Stimulated activated naive CD4-positive, alpha-beta T cell (primary cell): ENCODE measurements around the gene CHID1.

Experiments
- DNase-seq, 6 experiments: peaks; one replicate each; lab custom pipeline; 2025; lab: John Stamatoyannopoulos, UW

CHID1 gene

DNA sequence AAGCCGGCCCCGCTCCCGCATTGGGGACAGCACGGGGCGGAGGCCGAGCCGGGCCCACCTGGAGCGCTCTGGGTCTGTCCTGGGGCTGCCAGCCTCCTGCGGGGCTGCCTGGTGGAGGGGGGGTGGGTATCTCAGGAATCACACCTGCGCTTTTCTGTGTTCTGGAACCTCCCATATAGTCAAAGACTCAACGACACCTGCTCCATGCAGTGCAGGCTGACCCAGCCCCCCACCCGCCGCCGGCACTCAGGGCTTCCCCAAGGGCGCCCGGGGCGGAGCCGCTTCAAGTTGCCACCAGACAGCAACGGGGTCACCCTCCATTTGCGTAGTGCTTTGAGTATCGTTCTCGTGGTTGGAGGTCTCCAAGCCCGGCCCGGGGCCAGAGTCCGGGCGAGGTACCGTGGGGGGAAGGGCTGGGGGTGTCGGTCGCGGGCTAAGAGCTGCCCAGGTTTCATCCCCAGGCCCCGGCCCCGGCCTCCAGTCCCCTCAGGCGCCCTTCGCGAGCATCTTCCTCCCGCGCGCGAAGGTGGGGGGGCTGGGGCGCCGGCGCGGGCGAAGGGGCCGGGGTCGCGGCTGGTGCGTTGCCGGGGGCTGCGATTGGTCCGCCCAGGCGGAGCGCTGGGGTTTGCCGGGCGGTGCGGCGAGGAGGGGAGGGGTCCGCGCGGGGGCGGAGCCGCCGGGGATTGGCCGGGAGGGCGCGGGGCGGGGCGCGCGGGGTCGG, 61.3 kb downstream of the CHID1 start:
- peak in 2 of 6 experiments; percentile 36 to 46 for DNase-seq

DNA sequence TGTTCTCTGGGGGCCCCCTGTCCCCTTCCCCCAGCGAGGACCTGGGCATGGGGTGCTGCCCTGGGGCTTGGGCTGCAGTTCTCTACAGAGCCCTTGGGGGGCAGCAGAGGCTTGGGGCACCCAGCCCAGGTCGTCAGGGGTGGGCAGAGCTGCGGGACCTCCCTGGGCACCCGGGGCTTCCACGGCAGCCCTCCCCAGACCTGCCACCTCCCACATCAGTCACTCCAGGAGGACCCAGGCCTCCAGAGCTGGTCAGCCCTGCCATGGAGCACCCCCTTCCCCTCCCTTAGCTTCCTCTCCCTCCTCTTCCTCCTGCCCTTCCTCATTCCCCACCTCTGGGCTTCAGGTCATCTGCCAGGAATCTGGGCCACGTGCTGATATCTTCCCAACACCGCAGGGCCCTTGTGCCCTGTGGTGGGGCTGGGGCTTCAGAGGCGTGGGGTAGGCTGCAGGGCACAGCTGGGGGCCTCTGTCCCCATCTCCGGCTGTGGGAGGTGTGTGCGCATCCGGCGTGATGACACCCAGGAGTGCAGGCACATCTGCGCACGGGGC, 62.2 kb downstream of the CHID1 start:
- DNase-seq, result peak in 5 of 6 experiments; percentile 25 to 67 (median 59)

DNA sequence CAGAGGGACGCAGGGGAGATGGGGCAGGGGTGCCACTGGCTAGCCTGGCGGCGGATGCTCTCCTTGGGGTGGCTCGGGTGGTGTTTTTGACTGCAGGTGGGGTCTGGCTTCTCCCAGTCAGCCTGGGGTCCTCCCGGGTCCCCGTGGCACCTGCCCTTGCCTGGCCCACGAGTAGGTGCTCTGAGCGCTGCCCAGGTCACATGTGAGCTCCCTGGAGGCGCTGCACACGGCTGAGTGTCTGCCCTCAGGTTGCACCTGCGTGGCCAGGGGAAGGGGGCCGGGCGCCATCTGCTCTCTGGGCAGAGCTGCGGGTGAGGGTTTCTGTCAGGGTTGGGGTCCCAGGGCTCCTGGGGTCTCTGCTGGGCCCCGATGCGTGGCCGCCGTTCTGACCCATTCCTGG, 62.7 kb downstream of the CHID1 start:
- DNase-seq, result no peak

DNA sequence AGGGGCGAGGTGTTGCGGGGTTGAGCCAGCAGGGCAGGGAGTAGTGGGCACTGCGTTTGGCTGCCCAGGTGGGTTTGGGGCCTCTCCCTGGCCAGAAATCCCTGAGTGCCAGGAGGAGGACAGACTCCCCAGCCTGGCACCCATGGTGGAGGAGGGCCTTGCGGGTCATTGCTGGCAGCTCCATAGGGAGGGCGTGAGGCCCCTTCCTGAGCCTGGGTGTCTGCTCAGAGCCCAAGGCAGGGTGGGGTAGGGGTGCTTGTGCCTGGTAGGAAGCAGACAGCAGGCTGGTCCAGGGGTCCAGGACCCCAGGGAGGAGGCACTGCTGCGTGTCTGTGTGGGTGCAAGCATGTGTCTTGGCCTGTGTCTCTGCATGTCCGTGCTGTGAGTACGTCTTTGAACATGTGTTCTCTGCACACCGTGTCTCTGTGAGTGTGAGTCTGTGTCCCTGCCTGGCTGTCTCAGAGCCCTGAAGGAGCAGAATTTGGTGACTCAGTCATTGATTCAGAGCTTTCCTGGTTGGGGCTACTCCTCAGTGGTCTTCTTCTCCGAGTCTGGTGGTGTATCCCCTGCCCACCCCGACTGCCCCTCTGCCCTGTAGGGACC, 64.0 kb downstream of the CHID1 start:
- no peak for DNase-seq

DNA sequence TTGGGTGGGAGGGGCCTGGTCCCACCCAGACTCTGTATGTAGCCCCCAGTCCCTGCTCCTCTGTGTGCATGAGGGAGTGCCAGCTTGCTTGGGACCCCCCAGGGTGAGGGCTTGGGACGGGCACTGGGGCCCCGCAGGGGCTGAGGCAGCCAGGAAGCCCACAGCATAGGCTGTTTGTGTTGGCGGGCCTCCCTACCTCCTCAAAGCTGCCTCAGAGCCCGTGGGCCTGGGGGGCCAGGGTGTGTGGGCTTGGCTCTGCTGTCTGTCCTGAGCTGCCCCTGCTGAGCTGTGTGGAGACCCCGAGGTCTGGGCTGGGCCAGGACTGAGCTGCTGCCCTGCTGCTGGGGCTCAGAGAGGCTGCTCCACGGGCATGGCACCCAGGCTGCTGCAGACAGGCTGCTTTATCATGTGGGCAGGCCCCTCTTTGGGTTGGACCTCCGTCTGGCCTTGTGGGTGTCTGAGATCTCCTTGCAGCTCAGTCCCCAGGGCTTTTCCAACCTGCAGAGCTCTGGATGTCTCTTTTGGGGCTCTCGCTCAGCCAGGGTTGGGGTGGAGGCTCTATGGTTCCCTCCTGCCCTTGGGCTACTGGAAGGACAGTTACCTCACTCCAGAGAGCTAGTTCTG, 64.6 kb downstream of the CHID1 start:
- no peak for DNase-seq

GRCh38 chr11:844693-845644, 65.6 kb downstream of the CHID1 start:
- DNase-seq, result no peak

- DNase-seq, result no peak
Observed at GRCh38 chr11:843818-844692, 66.6 kb downstream of the CHID1 start.

DNA sequence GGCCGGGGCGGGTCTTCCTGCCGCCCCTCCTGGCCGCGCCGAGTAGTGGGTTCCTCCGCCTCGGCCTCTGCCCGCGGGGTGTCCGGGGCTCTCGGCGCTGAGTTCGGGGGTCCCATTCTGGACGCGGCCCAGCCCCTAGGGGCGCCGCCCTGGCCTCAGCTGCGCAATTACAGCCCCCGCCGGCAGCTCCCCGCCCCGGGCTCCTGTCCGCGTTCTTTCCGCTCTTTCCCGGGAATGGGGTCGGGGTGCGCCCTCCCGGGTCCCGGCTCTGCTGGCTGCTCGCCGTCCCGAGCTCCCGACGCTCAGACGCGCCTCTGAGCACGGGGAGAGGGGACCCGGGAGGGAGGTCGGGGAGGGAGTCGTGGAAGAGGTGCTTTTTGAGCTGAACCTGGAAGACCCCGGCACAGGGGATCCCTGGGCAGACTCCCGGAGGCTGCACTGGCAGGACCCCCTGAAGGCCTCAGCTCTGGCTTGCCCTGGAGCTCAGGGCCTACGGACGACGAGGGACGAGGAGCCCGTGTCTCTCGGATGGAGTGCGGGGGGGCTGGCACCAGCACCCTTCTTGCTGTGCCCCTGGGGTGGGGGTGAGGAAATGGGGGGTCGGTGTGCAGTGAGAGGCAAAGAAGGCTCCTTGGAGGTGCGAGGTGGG, 67.4 kb downstream of the CHID1 start:
- no peak for DNase-seq

DNA sequence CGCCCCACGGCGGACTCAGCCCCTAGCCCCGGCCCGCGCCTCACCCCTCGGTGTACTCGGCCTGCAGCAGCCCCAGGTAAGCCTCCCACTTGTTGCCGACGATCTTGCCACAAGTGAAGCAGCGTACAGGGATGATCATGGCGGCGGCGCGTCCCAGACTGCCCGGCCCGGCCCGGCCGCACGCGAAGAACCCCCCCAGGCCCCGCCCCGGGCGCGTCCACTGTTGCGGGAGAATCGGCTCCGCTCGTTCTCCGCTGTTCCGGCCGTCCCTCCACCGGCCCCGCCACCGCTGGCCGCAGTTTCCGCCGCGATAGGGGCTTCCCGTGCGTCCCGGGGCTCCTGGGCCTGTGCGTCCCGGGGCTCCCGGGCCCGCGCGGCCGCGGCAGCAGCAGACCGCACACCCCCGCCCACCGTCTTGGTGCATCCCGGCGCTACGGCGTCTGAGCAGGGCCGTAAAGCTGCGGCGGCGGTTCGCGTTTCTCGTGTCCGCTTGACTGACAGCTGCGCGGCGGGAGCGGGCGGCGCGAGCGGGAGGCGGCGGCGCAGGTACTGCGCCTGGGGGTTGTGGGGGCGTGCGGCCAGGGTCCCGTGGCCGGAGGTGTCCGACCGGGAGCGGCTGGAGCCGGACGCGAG, 68.1 kb downstream of the CHID1 start, which contains the start of the genes POLR2L and TSPAN4:
POLR2L (minus strand) TSS at position 160 of the 633 bp plus-strand sequence; CDS start at position 139, 21 bp downstream.
TSPAN4 (plus strand) TSS at position 483 of the 633 bp plus-strand sequence. CDS start 7,453 bp downstream, outside the sequence.
- peak; percentile 64 to 91 (median 80) for DNase-seq

DNA sequence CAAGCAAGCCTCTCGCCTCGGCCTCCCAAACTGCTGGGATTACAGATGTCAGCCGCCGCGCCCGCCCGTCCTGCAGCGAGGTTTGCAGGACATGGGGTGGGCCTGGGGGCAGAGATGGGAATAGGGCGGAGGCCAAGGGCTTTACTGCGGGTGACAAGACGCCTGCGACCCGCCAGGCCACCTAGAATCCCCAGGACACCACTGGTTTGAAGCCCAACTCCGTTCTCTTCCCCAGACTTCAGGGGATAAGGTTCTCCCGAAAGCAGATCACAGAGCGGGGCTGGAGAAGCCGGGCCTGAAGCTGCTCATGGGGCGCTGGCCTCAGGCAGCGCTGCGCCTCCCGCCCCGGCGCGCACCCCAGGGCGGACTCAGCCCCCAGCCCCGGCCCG, 68.6 kb downstream of the CHID1 start:
- no peak for DNase-seq

DNA sequence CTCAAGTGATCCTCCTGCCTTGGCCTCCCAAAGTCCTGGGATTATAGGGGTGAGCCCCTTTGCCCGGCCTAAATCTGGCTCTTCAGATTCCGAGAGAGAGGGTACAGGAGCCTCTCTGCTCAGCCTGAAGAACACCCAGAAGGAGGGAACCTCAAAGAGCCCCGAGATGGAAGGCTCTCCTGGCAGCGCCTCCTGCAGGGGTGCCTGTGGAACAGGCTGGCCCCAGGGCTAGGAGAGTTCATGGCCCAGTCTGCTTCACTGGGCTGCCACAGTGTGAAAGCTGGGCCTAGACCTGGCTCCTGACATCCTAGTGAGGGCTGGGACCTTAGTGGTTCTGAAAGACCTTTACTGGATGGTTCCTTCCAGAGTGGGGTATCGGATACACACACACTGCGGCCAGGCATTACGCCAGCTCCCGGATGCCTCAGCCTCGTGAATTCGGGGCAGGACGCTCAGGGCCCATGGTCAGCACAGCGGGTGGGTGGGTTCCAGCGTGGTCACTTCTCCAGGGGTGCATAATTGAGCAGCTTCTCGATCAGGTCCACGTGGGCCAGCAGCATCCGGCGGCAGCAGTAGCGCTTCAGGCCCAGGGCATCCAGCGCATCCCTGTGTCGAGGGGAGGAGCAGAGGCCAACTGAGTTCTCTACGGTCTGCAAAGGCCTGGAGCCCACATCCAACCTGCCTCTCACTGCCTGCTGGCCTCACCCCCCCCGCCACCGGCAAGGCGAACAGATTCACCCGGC, 70.6 kb downstream of the CHID1 start:
- DNase-seq, result no peak

DNA sequence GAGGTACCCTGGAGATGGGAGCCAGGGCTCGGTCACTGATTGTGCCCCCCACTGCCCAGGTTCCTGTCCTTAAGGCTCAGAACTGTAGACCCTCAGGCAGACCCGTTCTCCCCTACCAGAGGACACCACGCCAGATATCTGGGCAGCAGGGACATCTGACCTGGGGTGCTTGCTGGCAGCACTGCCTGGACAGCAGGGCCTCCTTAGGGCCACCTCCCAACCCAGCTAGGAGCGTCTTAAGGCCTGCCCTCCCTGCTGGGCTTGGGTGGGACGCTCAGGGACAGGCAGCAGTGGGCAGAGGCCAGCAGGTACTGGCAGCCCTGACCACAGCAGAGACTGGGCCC, 71.4 kb downstream of the CHID1 start:
- no peak for DNase-seq

DNA sequence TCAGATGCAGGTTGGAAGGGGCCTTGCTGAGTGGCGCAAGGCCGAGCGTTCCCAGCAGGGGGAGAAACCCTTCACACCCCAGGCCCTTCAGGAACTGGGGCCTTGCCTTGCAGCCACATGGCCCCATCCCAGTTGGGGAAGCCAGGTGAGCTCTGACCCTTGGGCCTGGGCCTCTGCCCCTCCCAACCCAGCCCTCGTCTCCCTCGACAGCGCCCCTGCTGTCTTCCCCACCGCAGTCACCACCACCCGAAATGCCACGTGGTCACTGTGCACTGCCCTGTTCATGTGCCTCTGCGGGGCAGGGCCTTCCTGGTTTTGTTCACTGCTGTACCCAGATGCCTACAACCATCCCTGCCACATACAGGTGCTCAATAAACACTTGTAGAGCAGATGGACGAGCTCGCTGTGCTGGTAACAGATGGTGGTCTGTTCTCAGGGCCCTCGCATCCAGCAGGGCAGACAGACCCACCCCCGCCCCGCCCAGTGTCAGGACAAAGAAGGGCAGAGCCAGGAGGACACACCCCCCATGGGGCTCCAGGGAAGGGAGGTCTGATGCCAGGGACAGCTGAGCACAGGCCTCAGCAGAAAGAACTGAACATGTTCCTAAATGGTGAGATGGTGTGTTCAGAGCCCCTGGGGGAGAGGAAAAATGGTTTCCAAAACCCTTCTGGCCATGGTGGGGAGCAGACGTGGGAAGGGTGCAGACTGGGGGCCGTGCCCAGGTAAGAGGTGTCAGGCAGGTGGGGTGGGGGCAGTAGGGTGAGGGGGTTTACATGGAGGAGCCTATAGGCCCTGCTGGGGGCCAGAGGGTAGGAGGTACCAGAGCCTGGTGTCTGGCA, 72.0 kb downstream of the CHID1 start:
- no peak for DNase-seq

DNA sequence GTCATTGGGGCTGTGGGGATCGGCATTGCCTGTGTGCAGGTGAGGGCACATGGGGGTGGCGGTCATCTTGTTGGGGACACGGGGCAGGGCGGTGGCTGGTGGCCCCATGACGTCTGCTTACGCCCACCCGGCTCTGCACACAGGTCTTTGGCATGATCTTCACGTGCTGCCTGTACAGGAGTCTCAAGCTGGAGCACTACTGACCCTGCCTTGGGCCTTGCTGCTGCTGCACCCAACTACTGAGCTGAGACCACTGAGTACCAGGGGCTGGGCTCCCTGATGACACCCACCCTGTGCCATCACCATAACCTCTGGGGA, 72.7 kb downstream of the CHID1 start:
- no peak for DNase-seq

- no peak for DNase-seq
Observed at GRCh38 chr11:837189-837989, 73.2 kb downstream of the CHID1 start.

- no peak for DNase-seq
Observed at GRCh38 chr11:836700-837099, 73.9 kb downstream of the CHID1 start.

DNA sequence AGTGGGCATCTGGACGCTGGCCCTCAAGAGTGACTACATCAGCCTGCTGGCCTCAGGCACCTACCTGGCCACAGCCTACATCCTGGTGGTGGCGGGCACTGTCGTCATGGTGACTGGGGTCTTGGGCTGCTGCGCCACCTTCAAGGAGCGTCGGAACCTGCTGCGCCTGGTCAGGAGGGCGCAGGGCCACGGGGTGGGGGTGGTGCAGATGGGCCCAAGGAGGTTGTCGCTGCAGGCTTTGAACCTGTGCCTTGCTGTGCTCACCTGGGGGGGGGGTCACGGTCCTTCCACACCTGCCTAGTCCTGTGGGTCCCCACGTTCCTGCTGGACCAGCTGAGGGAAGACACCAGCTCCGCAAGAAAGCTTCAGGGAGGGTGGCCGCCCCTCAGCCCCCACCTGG, 74.3 kb downstream of the CHID1 start:
- DNase-seq, result no peak
